Embryonic facial prominence (tissue), 1 donor: ENCODE data around the gene DTNB.

Source experiments
- DNase-seq: peaks from one replicate; pipeline ENCODE4 v3.0.0-alpha.2; 2016; ENCODE audit errors: extremely low spot score

The DTNB gene

DNA sequence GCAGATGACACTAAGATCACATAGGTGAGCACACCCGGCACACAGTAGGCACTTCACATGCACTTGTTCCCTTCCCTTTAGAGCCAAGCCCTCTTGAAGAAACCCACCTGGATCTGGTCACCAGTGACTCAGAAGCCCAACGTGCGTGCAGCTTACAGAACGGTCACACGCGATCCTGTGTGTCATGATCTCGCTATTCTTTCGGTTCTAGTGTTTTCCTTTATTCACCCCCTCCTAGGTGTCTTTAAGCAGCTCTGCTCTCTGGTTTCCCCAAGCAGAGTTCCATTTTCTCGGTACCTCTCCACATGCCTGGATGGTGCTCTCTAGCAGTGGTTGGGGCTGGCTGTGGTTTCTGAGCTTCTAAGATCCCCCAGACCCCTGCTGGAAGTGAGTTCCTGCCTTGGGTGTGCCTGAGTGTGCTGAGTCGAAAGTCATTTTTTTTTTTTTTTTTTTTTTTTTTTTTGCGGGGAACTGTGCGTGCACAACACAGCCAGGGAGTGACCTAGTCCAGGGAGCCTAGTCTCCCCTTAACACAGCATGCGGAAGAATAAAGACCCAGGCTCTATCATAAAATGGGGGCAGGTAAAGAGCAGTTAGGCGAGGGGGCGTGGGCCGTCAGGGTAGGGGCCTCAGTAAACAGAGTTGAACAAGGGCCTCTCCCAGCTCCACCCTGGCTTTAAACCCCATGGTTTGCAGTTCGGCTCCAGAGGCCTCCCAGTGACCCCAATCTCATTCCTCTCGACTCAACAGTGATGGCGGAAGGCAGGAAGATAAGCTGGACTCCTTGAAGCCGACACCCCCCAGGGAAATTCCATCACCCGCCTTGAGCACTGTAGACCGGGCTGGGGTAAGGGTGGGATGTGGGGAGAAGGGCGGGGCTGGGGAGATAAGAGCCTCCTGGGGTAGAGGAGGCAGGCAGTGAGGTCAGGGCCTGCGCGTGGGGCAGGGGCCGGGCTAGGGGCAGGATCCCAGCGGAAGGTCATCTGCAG is 301.8 kb downstream of the DTNB start:
- no peak for DNase-seq

DNA sequence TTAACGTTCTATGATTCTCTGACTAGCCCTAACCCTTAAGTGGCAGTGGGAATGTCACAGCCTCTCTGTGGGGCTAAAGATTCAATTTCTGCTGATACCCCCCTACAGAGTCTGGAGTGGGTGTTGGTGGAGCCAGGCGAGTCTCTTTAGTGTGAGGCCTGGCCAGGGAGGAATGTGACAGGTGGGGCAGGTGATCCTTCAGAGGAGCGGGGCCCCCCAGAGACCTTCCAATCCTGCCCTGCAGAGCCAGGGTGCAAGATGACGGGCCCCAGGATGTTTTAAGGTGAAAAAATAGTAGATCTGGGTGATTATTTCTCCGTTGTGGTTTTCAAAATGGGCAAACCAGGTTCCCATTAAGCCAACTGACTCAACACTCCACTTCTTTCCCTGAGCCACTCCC is 303.5 kb downstream of the DTNB start:
- DNase-seq = no peak

DNA sequence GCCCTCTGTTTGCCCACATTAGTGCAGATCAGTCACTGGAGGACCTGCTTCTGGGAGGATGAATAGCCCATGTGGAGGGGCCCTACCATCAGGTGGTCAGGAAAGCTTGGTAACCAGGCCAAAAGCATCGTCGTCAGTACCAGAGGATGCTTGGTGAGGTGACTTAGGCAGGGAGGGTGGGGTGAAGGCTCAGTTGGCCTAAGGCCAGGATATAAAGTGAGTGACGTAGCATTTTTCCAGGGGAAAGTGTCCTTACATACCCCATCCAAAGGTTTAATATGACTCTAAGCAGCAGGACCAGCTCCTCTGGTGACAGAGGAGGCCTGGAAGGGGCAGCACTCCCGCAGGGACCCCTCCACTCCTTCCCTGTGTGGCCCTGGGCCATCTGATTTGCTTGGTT is 303.9 kb downstream of the DTNB start:
- no peak for DNase-seq

DNA sequence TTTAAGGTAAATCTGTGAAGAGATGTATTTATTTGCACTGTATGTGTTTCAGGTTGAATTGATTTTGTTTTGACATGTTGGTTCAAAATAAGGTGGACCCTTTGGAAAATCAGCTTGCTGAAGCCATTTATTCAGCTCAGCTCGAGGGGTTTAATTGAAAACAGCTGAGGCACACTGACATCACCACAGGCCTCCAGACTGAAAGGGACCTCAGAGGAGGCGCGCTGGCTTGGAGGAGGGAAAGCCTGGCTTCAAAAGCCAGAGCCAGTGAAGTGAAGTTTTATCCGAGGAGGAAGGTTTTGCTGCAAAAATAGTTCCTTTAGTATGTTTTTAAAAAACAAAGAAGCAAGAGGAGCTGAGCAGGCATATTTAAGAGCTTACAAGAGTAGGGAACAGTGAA is 304.7 kb downstream of the DTNB start:
- DNase-seq = peak; percentile 53

DNA sequence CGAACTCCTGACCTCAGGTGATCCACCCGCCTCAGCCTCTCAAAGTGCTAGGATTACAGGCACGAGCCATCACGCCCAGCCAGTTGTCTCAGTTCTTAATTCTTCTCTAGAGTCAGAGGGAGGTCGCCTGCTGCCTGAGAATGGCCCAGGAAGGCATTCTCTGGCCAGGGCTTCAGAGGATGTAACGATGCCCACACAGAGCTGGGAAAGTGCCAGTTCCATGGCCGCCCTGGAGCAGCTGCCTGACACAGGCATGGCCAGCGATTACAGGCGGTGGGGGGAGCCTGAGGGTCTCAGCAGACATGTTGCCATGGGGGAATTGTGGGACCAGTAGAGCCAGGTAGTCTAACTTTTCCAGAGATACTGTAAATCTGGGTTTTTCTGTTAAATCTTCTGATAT is 306.1 kb downstream of the DTNB start:
- DNase-seq = no peak

DNA sequence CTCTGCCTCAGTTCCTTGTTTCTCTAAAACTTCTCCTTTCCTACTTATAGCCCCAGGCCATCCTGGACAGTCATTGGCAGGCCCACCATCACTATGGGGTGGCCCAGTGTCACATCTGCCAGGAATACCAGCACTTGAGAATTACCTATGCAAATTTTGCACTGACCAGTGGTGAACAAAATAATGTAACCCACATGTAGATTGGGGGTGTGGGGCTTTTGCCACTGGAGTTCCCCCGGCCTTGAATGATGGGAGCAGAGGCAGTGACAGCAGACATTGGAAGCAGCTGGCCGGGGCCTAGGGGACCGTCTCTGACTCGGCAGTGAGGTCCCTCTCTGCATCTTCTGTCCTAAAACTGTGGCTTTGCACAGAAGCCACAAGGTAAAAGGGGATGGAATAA is 306.7 kb downstream of the DTNB start:
- DNase-seq = no peak

DNA sequence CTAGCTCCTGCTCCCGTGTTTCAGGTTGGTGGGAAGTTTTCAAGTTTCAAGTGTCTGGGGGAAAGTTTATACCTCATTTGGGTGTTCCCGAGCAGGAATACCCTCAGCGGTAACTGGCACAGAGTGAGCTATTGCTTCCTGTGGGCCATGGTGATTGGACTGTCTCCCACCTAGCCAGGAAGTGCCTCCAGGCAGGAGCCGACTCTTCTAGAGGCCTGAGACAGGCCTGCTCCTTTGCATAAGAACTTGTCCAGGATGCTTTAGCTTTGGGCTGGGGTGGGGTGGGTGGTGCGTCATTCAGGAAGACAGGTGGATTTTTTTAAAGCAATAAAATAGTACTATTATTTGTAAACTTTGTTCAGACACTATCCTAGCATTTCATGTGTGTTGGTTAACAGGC is 308.1 kb downstream of the DTNB start:
- DNase-seq = no peak

DNA sequence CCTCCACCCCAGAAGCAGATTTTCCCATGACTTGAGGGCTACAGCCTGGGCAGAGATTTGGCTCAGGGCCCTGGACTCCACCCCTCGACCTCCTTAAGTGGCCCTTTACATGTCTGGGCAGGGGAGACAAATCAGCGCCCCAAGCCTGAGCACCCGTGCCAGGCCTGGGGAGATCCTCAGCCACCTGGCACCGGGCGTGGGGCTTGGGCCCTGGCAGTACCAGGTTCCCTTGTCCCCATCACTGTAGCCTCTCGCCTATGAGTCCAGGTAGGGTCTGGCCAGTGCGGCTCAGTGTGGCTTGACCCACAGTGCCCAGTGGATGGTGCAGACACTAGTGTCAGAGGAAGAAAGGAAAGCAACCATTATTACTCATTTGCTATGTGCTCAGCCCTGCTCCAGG is 309.6 kb downstream of the DTNB start:
- no peak for DNase-seq

DNA sequence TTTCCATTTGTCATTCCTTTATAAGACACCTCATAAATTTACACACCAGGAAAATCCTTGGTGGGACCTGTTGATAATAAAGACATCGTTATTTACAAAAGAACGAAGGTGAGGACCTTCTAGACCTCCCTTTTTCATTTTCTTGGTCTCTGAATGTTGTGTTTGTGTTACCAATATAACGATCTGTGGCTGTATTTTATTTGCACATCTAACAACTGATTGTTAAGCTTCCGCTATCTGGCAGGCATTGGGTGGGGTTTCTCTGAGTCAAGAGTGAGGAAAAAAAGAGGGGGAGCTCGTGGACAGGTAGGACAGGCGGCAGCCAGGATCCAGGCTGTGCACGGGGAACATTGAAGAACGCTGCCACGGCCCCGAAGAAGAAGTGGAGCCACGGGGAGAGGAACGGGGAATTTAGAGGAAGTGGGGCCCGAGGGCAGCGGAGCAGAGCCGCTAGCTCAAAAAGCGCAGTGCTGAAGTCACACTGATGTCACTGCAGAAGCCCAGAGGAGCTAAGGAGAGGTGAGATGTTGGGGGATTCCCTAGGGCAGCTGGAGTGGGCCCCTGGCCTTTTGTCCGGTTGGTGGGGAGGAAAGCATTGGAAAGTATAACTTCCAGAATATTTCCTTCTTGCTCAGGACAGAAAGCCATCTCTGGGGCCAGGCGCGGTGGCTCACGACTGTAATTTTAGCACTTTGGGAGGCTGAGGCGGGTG is 310.8 kb downstream of the DTNB start:
- no peak for DNase-seq

DNA sequence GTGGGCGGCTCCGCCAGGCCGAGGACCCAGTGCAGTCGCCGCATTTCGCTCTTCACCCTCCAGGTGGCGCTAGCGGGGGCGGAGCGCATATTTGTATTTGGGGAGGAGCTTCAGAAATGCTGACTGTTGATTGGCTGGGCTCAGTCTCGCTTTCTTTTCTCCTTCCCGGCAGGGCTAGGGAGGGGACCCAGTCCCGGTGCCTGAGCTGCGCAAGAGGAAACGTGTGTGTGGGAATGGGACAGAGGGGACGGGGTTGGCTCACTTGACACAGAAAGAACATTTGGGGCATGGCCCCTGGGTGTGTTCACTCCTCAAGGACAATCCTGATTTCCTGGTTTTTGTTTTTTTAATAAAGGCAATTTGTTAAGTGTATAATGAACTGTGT is 311.3 kb downstream of the DTNB start:
- DNase-seq = peak; percentile 81

DNA sequence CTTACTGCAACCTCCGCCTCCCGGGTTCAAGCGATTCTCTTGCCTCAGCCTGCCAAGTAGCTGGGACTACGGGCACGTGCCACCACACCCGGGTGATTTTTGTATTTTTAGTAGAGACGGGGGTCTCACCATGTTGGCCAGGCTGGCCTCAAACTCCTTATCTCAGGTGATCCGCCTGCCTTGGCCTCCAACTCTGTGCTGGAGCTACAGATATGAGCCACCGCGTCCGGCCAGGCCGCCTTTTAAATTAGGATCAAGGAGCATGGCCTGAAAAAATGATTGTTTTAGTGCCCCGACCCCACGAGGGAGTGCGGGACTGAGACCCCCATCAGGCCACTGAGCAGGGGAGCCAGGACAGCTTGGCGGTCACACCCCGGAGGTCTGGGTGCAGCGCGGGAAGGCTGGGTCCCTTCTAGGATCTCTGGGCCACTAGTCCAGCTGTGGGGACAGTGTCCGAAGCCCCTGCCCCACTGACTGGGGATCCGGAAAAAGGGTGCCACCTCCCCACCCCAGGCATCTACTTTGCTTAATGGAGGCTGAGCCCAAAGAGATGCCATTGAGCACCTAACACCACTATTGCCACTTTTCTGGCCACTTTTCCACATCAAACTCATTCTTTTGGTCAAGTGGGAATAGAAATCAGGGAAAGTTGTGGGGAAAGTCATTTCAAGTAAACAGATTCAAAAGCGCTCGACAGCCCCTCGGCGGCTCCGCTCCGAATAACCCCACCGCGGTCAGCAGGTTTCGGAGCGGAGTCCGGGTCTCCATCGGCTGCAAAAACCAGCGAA is 311.9 kb downstream of the DTNB start:
- DNase-seq = no peak

DNA sequence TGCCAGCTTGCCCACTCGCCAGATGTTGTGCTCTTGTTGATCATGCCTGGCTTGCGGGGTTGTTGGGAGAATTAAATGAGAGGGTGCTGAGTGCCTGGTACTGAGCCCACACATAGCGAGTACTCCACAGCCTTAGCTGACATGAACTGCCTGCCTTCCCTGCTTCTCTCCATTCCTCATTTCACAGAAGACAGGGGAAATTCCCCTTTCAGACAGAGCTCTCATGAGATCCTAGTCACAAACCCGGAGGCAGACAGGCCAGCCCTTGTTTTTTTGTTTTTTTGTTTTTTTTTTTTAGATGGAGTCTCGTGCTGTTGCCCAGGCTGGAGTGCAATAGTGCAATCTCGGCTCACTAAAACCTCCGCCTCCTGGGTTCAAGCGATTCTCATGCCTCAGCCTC is 314.5 kb downstream of the DTNB start:
- DNase-seq = no peak

DNA sequence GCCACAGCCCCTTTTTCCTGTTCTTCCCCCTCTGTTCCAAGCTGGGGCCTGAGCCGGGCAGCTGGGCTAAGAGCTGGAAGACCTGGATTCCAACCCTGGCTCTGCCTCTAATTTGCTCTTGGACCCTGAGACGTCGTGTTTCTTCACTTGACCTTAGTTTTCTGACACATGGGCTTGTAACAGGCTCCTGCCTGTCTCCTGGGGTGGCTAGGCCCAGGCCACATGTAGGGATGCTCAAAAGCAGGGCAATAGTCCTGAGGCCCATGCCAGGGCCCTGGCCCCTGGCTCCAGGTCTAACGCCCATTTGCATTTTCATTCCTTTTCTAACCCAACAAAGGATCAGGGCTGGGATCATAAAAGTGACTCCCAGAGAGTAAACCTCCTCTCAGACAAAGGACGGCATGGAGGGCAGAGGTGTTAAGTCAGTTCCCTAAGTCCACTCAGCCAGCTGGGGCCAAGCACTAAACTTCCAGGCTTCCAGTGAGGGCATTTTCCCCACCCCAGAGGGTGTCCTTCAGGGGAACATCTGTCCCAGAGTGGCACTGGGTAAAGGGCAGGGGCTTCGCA is 315.0 kb downstream of the DTNB start:
- DNase-seq = no peak

DNA sequence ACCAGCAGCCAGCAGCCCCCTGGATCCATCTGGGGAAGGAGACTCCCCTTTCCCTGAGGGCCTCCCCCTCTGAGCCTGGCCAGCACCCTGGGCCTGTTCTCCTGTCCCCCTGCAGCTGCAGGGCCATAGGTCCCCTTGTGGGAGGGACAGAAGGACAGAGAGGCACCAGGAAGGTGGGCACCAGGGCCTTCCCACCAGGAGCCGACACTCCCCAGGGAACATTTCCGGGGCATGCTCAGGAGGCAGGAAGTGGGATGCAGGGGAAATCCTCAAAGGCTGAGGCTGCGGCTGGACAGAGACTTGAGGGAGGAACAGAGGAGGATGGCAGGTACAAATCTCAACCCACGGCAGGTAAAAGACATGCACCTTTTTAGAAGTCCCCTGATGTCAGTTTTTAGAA is 317.3 kb downstream of the DTNB start:
- DNase-seq = no peak

DNA sequence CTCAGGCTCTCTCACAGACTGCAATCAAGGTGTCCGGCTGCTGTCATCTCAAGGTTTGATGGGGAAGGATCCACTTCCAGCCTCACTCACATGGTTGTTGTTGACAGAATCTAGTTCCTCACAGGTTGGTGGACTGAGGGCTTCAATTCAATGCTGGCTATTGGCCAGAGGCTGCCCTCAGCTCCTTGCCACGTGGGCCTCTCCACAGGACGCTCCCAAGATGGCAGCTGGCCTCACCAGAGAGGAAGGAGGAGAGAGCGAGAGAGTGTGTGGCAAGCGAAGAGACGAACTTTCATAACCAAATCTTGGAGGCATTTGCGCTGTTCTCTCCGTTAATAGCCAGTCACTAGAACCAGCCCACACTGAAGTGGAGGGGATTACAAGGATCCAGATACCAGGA is 318.1 kb downstream of the DTNB start:
- DNase-seq = no peak

DNA sequence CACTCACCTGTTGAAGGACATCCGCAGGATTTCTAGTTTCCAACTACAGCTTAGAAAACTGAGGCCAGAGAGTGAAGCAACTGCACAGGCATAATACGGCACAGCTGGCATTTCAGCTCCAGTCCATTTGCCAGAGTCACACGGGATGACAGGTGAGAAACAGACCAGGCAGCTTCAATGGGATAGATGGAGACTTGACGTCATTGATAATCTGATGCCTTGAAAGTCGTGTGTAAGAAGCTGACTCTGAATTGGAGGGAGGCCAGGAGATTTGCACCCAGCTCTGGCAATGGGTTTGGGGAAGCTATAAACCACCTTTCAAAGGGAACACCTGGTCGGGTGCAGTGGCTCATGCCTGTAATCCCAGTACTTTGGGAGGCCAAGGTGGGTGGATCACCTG is 319.3 kb downstream of the DTNB start:
- no peak for DNase-seq

DNA sequence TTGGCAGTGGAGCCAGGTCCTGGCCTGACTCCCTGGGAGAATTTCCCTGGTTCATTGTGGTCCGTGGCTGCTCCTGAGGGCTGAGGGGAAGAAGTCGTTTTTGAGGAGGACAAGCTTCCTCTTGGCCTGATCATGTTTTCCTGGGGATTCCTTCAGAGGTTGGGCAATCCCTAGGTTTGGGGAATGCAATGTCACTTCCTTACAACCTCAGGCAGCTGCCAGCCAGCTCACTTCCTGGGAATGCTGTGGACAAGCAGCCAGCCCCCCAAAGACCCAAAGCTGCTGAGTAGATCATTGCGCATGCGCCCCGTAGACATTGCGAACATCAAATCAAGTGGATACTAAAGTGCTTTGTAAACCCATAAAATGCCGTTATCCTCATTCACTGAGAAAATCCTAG is 324.0 kb downstream of the DTNB start:
- DNase-seq = no peak

DNA sequence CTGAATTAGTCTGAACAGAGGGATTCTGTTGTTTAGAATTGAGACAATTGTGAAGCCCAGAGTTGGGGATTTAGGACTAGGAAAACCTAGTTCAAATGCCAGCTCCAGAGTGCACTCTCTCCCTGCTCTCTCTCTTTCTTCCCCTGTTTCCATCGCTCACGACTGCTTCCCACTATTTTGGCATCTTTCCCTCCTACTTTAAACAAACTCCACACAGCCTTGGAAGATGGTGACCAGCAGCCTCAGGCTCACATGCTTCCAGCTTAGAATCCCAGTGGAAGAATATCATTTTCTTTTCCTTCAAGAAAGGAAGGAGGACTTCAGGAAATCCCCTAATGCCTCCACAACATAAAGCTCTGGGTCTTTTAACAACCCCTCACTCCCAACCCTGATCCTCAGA is 325.5 kb downstream of the DTNB start:
- DNase-seq = no peak

DNA sequence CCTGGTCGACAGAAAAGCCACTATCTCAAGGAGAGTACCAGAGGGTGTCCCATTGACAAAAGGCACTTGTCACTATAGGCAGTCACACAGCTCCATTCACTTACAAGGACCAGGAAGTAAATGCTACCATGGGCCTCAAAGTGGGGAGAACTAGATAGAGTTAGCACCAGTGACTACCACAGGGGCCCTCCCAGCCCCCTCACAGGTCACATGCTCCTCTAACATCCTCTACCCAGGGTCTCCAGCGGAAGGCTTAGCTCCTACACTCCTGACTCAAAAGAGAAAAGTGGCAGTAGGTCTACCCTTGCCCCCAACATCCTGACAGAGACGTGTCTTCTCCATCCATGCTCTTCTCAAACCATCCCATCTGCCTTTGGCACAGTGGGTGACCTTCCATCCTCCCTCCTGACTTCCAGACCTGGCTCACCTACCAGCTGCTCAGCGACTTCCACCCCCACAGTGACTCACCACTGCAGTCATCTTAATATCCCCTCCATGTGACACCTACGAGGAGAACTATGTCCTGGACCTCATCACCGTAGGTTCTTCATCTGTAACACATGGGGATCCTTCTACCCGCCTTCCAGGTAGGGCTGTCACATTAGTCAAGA is 326.1 kb downstream of the DTNB start:
- no peak for DNase-seq

DNA sequence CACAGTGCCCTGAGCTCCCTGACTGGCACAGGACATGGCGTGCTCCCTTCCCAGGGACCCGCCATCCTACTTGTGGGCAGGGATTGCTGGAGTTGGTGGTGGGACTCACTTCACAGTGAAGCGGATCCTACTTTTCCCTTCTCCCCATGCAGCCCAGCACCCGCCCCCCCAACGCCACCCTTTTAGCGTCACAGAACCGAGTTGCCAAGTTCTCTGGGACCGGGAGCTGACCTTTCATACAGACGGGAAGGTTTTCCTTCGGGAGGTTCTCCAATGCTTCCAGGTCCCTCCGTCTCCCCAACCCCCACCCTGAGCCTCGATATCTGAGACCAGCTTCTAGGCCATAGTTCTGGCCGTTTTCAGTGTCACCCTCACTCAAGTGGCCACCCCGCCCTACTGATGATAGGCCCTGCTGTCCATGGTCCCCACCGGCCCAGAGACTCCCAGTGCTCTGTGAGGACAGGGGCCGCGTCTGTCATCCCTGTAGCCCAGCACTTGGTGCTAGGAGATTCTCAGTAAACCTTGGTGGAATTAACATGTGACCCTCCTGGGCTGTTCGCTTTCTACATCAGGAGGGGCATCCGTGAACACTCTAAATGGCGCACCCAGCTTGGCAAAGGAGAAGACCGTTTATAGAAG is 330.1 kb downstream of the DTNB start:
- no peak for DNase-seq
